Activated CD4-positive, CD25-positive, alpha-beta regulatory T cell treated with anti-CD3 and anti-CD28 coated beads, Interleukin-2, amount 50 U/mL, for 24 hours (primary cell): Measurements from ENCODE around the gene NCDN.
"Not testable (repeated sequence)": the region's sequence is repeated elsewhere in the genome, so short reads cannot be mapped to it uniquely, and the experiment has no call there.

ENCODE experiments used
- ATAC-seq, 2 donors: fragments of 150-1000 bp; cut with Tn5 transposase; one replicate each; pipeline ENCODE4 v1.10.0; 2021; ENCODE audit warnings: mild to moderate bottlenecking in 1 of 2, moderate library complexity in 1 of 2

Gene NCDN

DNA sequence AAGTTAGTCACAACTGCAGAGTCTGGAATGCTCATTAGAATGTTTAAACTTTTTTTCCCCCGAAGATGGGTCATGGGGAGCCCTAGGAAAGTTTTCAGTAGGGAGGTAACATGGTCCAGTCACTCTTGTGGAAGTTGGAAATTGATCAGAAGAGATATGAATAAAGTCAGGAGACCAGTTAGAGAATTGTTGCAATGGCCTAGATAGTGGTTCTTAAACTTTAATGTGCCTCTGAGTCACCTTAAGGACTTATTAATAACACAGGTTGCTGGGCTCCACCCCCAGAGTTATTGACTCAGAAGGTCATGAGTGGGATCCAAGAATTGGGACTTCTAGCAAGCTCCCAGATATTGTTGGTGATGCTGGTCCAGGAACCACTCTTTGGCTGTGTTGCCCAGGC is 12.3 kb downstream of the NCDN start:
- ATAC-seq = no peak

GRCh38 chr1:35570589-35571137 is 13.1 kb downstream of the NCDN start:
- no peak for ATAC-seq

DNA sequence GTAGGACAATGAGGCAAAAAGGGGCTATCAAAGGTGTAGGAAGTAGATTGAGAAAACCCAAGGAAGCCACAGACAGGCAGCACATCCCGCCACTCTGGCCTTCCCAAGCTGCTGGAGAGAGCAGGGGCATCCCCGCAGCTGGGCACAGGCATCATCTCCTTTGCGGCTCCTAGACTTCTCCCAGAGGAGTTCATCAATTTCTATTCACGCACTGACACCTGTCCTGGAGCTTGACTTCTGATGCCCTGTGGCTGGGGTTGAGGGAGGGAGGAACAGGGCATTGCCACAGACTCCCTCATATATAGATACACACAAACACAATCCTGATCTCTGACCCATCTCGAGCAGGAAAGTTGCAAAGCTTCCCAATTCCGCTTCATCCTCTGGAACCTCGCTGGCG is 13.7 kb downstream of the NCDN start:
- no peak for ATAC-seq

DNA sequence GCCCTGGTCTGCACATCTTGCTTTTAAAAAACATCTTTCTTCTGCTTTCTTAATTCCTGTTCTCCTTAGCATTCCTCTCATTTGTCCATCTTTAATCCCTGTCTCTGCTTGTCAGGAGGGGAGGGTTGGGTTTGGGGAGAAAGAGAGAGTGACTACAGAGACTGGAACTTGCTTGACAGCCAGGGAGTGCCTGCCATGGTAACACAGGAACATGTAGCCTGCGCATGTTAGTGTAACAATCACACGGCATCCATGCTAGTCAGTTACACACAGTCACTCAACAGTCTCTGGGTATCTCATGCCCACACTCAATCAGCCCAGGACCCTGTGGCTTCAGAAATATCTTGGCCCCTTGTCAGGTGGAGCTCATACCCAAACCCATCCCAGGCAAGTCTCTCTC is 14.7 kb downstream of the NCDN start:
- ATAC-seq = no peak

- ATAC-seq = no peak
Observed at GRCh38 chr1:35573198-35574124, 15.9 kb downstream of the NCDN start, which contains the start of gene TFAP2E. Gene TFAP2E (plus strand): TSS chr1:35573314. CDS start chr1:35573578, 264 bp downstream.

- ATAC-seq = no peak
Observed at GRCh38 chr1:35574125-35574654, 16.6 kb downstream of the NCDN start.

DNA sequence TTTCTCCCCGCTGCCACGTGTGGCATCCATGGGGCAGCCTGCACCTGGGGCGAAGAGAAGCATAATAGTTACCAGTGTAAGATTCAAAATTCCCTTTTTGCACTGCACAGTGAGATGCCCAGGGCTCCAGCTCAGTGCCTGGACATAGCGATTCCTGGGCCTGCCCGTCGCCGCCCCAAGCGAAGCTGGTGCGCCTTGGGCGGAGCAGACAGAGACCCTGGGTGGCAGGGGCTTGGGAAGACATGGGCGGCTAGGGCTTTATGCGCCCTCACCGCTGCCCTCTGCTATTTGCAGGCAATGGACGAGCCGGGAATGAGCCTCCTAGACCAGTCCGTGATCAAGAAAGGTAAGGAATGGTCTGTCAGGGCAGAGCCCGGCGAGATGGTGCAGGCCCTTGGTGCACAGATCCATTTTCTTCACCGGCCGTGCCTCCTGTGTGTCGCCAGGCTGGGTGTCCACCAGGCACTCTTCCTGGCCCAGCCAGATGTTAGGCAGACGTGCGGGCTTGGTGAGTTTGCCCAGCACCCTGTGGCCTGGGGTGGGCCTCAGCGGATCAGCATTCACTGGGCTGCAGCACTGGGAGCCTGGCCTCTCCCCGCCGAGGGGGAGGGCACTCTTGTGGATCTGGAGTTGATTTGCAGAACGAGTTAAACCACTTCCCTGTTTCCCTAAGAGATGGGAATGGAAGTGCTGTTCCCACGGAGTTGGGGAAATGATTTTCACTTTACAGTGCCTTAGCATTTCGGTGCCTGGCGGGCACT is 17.2 kb downstream of the NCDN start:
- ATAC-seq = no peak

DNA sequence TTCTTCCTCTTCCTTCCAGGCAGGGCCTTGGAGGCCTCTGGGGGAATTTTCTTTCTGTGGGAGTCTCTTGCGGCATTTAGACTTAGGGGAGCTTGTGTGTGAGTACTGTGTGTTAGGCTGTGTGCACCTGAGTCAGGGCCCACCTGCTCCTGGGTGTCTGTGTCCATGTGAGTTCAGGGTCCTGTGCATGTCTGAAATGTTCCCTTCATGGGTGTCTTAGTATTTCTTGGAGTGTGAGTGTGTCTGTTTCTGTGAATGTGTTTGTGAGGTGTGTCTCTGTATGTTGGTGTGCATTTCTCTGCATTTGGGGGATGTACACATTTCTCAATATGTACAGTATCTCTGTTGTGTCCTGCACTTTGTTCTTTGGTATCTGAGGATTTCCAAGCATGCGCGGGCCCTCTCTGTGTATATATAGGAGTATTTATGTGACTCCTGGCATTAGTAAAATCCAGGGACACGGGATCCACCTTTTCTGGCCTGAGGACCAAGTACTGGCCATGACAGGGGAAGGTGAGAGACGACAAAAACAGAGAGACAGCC is 17.9 kb downstream of the NCDN start:
- no peak for ATAC-seq

GRCh38 chr1:35576061-35576765 is 18.6 kb downstream of the NCDN start:
- no peak for ATAC-seq

DNA sequence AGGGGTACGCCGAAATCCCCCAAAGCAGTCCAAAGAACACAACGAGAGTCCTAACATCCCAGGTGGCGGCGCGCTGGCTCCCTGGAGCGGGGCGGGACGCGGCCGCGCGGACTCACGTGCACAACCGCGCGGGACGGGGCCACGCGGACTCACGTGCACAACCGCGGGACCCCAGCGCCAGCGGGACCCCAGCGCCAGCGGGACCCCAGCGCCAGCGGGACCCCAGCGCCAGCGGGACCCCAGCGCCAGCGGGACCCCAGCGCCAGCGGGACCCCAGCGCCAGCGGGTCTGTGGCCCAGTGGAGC is 19.1 kb downstream of the NCDN start:
- ATAC-seq = not testable (repeated sequence)

DNA sequence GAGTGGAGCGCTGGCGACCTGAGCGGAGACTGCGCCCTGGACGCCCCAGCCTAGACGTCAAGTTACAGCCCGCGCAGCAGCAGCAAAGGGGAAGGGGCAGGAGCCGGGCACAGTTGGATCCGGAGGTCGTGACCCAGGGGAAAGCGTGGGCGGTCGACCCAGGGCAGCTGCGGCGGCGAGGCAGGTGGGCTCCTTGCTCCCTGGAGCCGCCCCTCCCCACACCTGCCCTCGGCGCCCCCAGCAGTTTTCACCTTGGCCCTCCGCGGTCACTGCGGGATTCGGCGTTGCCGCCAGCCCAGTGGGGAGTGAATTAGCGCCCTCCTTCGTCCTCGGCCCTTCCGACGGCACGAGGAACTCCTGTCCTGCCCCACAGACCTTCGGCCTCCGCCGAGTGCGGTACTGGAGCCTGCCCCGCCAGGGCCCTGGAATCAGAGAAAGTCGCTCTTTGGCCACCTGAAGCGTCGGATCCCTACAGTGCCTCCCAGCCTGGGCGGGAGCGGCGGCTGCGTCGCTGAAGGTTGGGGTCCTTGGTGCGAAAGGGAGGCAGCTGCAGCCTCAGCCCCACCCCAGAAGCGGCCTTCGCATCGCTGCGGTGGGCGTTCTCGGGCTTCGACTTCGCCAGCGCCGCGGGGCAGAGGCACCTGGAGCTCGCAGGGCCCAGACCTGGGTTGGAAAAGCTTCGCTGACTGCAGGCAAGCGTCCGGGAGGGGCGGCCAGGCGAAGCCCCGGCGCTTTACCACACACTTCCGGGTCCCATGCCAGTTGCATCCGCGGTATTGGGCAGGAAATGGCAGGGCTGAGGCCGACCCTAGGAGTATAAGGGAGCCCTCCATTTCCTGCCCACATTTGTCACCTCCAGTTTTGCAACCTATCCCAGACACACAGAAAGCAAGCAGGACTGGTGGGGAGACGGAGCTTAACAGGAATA is 19.7 kb downstream of the NCDN start:
- peak; percentile 78 to 84 for ATAC-seq

- ATAC-seq = no peak
Observed at GRCh38 chr1:35580949-35581388, 23.4 kb downstream of the NCDN start.

DNA sequence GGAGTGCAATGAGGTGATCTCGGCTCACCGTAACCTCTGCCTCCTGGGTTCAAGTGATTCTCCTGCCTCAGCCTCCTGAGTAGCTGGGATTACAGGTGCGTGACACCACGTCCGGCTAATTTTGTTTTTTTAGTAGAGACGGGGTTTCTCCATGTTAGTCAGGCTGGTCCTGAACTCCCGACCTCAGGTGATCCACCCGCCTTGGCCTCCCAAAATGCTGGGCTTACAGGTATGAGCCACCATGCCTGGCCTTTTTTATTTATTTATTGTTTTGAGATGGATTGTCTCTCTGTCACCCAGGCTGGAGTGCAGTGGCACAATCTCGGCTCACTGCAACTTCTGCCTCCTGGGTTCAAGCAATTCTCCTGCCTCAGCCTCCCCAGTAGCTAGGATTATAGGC is 24.0 kb downstream of the NCDN start:
- ATAC-seq = not testable (repeated sequence)

DNA sequence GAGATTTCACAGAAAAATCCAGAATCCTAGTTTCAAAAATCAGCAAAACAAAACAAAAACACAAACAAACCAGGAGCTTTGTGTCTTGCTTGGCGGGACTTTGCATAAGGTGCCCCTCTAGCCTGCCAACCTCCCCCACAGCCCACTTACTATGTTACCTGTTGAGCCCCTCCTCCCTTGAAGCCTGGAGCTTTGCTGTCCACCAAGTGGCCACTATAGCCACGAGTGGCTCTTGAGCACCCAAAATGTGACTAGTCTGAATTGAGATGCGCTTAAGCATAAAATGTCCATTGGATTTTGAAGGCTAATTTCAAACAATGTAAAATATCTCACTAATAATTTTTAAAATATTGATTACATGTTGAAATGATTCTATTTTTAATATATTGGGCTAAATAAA is 27.7 kb downstream of the NCDN start:
- ATAC-seq = no peak

DNA sequence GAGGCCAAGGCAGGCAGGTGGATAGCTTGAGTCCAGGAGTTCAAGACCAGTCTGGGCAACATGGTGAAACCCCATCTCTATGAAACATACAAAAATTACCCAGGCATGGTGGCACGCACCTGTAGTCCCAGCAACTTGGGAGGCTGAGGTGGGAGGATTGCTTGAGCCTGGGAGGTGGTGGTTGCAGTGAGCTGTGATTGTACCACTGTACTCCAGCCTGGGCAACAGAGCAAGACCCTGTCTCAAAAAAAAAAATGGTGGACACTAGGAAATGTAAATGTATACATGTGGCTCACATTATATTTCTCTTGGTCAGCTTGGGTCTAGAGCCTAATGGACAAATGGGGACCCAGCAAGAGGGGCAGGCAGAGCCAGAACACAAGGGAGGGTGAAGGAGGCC is 28.2 kb downstream of the NCDN start:
- not testable (repeated sequence) for ATAC-seq

DNA sequence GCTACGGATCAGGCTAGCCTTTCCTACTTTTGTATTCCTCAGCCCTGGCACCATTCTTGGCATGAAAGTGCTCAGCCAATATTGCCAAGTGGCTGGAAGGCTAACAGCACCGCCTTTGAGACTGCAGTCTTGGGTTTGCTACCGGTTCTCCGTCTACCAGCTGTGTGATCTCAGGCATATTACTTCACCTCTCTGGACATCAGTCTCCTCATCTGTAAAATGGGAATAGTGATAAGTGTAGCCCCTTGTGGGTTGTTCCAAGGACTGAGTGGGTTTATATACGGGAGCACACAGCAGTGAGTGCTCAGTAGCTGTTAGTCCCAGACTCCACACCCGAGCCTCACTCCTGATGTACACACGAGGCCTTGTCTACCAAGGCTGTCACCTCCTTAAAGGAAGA is 29.2 kb downstream of the NCDN start:
- no peak for ATAC-seq

DNA sequence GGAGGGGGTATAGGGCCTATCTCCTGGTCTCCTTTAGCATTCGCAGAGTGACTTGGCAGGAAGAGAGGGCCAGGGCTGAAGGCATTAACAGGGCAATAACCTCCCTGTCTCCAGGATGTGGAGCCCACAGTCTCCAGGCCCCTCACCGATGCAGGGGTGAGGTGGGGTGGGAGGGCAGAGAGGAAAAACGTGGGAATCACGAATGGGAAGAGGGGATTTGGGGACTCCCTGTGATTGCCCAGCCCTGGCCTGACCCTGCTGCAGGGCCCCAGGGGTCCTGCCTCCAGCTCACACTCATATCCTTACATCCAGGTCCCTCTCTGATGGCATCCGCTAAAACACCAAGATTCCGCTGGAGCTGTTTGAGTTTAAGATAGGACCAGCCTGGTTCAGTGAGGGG is 30.1 kb downstream of the NCDN start:
- no peak for ATAC-seq

GRCh38 chr1:35588197-35588910 is 30.8 kb downstream of the NCDN start:
- ATAC-seq = no peak

DNA sequence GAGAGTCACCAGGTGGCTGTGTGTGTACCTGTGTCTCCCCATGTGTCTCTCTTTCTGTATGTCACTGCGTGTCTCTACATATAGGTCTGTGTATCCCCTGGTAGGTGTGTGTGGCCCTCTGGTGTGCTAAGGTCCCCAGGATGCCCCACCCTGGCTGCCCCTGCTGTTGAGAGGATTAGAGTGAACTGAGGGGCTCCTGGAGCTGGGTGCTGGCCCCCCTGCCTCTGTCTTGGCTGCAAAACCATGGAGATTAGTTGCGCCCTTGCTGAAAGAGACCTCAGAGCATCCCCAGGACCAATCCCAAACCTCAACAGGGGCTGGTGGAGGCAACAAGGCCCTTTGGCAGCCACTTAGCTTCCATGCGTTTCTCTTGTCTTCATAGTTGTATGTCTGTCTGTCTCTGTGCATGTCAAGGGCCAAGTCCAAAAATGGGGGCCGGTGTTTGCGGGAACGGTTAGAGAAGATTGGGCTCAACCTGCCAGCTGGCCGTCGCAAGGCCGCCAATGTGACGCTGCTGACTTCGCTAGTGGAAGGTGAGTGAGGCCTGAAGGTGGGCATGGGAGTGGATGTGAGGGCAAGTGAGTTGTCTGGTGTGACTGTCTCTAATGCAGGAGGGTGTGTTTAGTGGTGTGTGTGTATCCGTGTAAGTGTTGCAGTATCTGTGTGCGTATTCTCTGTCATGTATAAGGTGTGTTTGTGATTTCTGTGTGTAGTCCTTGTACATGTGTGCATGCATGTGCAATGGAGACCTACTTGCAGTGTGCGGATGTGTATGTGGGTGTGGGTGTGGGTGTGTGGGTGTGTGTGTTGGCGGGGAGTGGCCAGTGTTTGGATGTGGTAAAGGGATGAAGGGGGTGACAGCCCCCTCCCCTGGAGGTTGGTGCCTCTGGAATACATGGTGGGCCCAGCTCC is 32.2 kb downstream of the NCDN start:
- ATAC-seq = no peak
